Colonic mucosa (tissue), 4 donors: ENCODE data around the gene INO80C. TPM values are rescaled to one million over a fixed set of nuclear protein-coding genes. Genes with fewer than 3 reads are reported as not detected.
A peak's percentile ranks its signal among the peaks of the same experiment; 100 is the strongest.

Experiments
- DNase-seq: peaks from one replicate; pipeline ENCODE4 v3.0.0-alpha.2; 2020
- H3K27ac ChIP-seq: fragments of 200-600 bp; one replicate; pipeline ENCODE4 v1.8.0; 2021
- H3K27me3 ChIP-seq: fragments of 200-600 bp; one replicate; pipeline ENCODE4 v1.8.0; 2021
- H3K36me3 ChIP-seq: fragments of 200-600 bp; one replicate; pipeline ENCODE4 v1.8.0; 2021
- H3K4me1 ChIP-seq: fragments of 200-600 bp; one replicate; pipeline ENCODE4 v1.8.0; 2021; ENCODE audit warnings: mild to moderate bottlenecking
- H3K4me3 ChIP-seq: fragments of 200-600 bp; one replicate; pipeline ENCODE4 v1.8.0; 2021
- H3K9ac ChIP-seq, 2 donors: one replicate each; pipeline ENCODE4 v1.7.0; 2013; ENCODE audit warnings: control low read depth in 2 of 2, low read depth in 2 of 2, low read length in 2 of 2
- H3K9me3 ChIP-seq: fragments of 200-600 bp; one replicate; pipeline ENCODE4 v1.8.0; 2021
- intact Hi-C: fragments of 100-400 bp; cut with DNase I; formaldehyde crosslinking; loops from one replicate; pipeline ENCODE4 v1.14.1; 2022
- total RNA-seq, 2 donors: library from RNA; stranded (reverse); fragmentation: NEBNext Ultra II Directional in 1 of 2; extraction: Animal tissue kit (Norgen Biotek cat#: 25700) in 1 of 2; gene quantifications; one replicate each; pipeline ENCODE4 v1.2.1, GENCODE V29; 2021
- TF ChIP-seq, protein P1 (sequence below): fragments of 200-600 bp; IDR thresholded peaks from one replicate; pipeline ENCODE4 v1.8.0; 2022; ENCODE audit warnings: antibody characterized with exemption, mild to moderate bottlenecking
- donor health status: healthy.
- donor health status: DM: no; HTN: no; CAD: no.
- donor health status: DM: no; HTN: no; CAD: no.

INO80C gene
- total RNA-seq, 2 donors from 2014 or later, result 31.0 to 32.1 TPM

DNA sequence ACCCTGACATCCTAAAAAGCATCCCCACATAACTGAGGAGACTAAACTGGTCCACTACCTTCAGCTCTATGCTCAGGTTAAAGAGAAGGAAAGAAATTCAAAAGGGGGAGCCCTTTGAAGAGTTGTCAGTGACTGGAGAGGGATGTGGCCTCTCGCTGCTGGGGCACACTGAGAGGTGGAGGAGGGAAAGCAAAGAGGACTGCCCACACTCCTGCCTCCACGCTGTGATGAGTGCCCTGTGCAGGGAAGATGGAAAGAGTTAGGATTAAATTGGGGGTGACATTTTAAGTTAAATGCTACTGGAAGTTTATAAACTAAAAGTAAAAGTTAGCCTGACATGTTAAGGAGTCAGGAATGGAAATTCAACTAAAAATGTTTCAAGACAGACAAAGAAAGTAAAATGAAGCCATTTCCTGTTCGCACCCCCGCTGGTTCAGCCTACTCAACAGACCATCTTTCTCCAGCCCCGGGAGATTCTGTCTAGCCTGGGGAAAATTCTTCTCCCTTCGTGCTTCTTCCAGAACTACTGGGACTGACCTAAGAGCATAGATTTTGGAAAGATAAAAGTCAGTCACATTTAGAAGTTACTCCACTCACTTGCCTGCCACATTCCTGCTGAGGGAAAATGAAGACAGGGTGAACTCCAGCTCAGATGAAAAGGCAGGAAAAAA is 17.8 kb upstream of the INO80C start:
- Histone ChIP-seq H3K9ac (no peak overlapping the region), H3K36me3 (no peaks in the 10 kb centered on the region), H3K9me3 (no peaks in the 10 kb centered on the region), H3K27me3 (no peaks in the 10 kb centered on the region), H3K27ac (no peak overlapping the region), H3K4me1 (no peaks in the 10 kb centered on the region), H3K4me3 (no peak overlapping the region)
- DNase-seq, result no peak
- intact Hi-C loops, result no loop called here
- TF ChIP-seq, protein P1, sequence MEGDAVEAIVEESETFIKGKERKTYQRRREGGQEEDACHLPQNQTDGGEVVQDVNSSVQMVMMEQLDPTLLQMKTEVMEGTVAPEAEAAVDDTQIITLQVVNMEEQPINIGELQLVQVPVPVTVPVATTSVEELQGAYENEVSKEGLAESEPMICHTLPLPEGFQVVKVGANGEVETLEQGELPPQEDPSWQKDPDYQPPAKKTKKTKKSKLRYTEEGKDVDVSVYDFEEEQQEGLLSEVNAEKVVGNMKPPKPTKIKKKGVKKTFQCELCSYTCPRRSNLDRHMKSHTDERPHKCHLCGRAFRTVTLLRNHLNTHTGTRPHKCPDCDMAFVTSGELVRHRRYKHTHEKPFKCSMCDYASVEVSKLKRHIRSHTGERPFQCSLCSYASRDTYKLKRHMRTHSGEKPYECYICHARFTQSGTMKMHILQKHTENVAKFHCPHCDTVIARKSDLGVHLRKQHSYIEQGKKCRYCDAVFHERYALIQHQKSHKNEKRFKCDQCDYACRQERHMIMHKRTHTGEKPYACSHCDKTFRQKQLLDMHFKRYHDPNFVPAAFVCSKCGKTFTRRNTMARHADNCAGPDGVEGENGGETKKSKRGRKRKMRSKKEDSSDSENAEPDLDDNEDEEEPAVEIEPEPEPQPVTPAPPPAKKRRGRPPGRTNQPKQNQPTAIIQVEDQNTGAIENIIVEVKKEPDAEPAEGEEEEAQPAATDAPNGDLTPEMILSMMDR, result no peak

DNA sequence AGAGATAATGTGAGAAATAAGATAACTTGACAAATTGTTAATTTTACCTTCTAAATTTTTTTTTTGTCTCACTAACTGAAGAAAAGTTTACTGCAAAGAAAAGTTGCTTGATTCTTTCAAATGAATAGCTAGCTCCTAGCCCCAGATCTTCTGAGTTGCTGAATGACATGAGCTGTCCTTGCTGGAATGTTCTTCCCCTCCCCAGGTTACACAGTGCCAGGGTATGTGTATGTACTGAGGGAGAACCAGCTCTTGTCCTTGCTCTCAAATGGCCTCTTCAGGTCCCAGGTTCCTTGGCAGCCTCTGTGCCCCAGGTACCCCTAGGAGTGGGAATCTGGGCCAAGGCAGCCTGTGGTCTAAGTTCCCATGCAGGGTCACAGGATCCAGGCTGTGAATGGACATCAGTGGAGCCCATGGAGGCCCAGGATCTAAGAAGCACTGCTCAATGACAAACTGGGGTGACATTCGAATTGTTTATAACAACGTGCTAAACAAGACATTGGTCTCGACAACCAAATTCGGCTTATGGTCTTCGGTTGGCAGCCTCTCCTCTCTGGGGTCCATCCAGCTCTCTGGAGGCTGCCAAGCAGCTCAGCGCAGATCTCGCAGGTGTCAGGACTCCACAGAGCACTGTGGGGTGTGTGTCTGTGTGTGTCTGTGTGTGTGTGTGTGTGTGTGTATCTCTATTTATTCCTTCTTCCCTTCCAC is 17.1 kb upstream of the INO80C start:
- intact Hi-C loops, result loop anchor here (5.0 kb wide), 1 partner anchor 108 kb away; no protein-coding TSS in a partner anchor
- H3K4me1 ChIP-seq, result no peaks in the 10 kb centered on the region
- no peak overlapping the region for H3K27ac ChIP-seq

DNA sequence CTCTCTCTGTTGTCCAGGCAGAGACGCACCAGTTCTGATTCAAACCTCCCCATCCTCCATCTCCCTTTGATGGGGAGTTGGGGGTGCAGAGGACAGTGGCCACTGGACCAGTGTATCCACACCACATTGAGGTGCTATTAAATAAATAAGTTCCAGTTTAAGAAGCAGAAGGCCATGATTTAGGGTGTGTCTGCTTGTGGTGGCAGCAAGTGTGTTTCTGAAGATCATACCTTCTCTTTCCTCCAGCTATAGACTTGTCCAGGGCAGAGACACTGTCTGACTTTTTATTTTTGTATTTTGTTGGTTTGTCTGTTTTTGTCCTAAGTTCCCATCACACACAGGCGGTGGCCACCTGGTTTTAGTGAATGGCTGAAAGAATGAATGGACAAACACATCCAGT is 16.5 kb upstream of the INO80C start:
- H3K9me3 ChIP-seq, result no peaks in the 10 kb centered on the region
- no peaks in the 10 kb centered on the region for H3K4me1 ChIP-seq
- H3K36me3 ChIP-seq, result no peaks in the 10 kb centered on the region
- intact Hi-C loops, result loop anchor here (5.0 kb wide), 1 partner anchor 107 kb away; no protein-coding TSS in a partner anchor
- no peak overlapping the region for H3K27ac ChIP-seq
- H3K4me3 ChIP-seq, result no peak overlapping the region
- DNase-seq, result no peak
- H3K9ac ChIP-seq, result no peak overlapping the region
- H3K27me3 ChIP-seq, result no peaks in the 10 kb centered on the region
- TF ChIP-seq, protein P1, result no peak

More for the DNA sequence above, 17.1 kb upstream of the INO80C start:
- no peaks in the 10 kb centered on the region for H3K36me3 ChIP-seq
- TF ChIP-seq, protein P1, result no peak
- no peaks in the 10 kb centered on the region for H3K9me3 ChIP-seq
- H3K9ac ChIP-seq, result no peak overlapping the region
- H3K27me3 ChIP-seq, result no peaks in the 10 kb centered on the region
- H3K4me3 ChIP-seq, result no peak overlapping the region
- no peak for DNase-seq

DNA sequence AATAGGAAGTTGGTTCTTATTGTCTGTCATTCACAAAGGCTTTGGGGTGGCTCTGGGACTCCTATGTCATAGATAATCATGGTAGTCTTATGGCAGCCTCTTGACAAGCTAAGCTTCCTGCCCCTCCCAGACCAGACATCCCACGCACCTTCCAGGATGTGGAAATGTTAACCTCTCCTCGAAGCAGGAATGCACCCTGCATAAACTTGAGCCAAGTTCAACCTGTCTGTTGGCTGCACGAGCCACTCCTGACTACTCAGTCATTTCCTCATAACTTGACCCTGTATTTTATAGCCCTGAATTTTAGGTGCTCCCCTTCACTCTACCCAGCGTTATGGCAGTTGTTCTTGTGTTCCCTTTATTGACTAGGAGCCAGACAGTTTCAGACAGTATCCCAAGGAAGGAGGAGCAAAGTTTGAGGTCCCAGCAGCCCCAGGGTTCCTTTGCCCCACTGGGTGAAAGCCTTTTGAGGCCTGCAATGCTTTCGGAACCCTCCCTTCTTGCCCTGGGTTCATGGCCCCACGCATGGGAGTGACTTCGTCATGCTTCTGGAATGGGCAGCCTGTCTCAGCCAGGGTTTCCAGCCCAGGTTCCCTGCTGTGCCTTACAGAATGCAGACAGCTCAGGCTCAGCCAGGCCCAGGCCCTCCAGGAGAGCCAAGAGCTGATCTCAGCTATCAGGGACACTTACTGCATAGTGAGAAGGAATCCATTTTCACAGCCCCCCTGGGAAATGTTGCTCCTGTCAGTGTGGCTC is 15.6 kb upstream of the INO80C start:
- no peaks in the 10 kb centered on the region for H3K9me3 ChIP-seq
- no peaks in the 10 kb centered on the region for H3K36me3 ChIP-seq
- no peak overlapping the region for H3K27ac ChIP-seq
- peak; percentile 21 for DNase-seq
- H3K4me3 ChIP-seq, result no peak overlapping the region
- no peaks in the 10 kb centered on the region for H3K4me1 ChIP-seq
- intact Hi-C loops, result loop anchor here (5.0 kb wide), 1 partner anchor 106 kb away; no protein-coding TSS in a partner anchor
- H3K9ac ChIP-seq, result no peak overlapping the region
- TF ChIP-seq, protein P1, result no peak
- H3K27me3 ChIP-seq, result no peaks in the 10 kb centered on the region

DNA sequence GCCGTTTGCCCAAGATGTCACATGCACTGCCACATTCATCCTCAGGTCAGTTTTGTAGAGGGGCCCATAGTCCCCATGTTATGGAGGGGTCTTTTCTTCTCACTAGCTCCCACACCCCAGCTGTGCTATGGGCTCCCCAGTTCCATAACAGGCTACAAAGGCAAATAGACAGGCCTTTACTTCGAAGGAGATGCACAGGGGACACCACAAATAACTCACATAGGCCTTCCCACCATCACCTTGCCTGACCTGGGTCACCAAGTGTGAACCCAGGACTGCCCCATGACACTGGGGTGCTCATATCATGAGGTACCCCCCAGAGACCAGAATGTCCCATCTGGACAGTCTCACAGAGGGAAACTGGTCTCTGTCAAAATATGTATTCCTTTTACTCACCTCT is 15.0 kb upstream of the INO80C start:
- Histone ChIP-seq H3K9me3 (no peaks in the 10 kb centered on the region), H3K4me1 (no peaks in the 10 kb centered on the region), H3K27ac (no peak overlapping the region), H3K36me3 (no peaks in the 10 kb centered on the region), H3K4me3 (no peak overlapping the region), H3K27me3 (no peaks in the 10 kb centered on the region), H3K9ac (no peak overlapping the region)
- intact Hi-C loops, result loop anchor here (5.0 kb wide), 1 partner anchor 105 kb away; no protein-coding TSS in a partner anchor
- DNase-seq, result peak; percentile 8
- TF ChIP-seq, protein P1, result no peak
